NB4 (cell line): ENCODE data around the gene RNF19B.

Experiments
- POLR2A ChIP-seq: IDR thresholded peaks from 2 replicates; pipeline ENCODE4 v1.6.1; 2011; ENCODE audit warnings: mild to moderate bottlenecking; ENCODE audit not compliant: insufficient read length; ENCODE audit errors: extremely low read depth
- TF ChIP-seq, protein P1 (sequence below): IDR thresholded peaks from one replicate; pipeline ENCODE4 v1.5.1; 2012; ENCODE audit warnings: low read depth, low read length
- TF ChIP-seq, protein P2 (sequence below): IDR thresholded peaks from 2 replicates; pipeline ENCODE4 v1.6.1; 2011; ENCODE audit warnings: low read depth, low read length

DNA sequence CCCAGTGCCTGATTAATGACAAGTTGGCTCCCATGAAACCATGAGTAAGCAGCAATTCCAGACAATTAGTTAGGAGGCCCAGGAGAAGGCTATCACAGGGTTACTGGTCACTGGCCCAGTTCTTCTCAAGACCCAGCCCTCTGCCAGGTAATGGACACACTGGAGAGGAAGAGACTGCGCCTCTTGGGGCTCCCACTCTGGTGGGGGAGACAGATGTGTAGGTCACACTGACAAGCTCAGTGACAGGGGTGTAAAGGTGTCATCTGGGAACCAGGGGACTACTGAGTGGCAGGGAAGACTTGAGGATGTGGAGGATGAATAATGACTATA, 73.4 kb downstream of the RNF19B start:
- TF ChIP-seq, protein P1, sequence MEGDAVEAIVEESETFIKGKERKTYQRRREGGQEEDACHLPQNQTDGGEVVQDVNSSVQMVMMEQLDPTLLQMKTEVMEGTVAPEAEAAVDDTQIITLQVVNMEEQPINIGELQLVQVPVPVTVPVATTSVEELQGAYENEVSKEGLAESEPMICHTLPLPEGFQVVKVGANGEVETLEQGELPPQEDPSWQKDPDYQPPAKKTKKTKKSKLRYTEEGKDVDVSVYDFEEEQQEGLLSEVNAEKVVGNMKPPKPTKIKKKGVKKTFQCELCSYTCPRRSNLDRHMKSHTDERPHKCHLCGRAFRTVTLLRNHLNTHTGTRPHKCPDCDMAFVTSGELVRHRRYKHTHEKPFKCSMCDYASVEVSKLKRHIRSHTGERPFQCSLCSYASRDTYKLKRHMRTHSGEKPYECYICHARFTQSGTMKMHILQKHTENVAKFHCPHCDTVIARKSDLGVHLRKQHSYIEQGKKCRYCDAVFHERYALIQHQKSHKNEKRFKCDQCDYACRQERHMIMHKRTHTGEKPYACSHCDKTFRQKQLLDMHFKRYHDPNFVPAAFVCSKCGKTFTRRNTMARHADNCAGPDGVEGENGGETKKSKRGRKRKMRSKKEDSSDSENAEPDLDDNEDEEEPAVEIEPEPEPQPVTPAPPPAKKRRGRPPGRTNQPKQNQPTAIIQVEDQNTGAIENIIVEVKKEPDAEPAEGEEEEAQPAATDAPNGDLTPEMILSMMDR: no peak
- TF ChIP-seq POLR2A: no peak
- TF ChIP-seq, protein P2, sequence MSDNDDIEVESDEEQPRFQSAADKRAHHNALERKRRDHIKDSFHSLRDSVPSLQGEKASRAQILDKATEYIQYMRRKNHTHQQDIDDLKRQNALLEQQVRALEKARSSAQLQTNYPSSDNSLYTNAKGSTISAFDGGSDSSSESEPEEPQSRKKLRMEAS: no peak
